AG04449 (cell line): ENCODE data around the gene WNT5B.

Experiments used
- CTCF ChIA-PET: fragments of 350-600 bp; formaldehyde crosslinking; extraction: SDS; loops from one replicate; lab custom pipeline; 2021; ENCODE audit warnings: antibody characterized with exemption; lab: Yijun Ruan, JAX
- POLR2A ChIA-PET: fragments of 400-600, 350-600 bp; formaldehyde crosslinking; extraction: SDS; loops from one replicate; lab custom pipeline; 2020; ENCODE audit warnings: antibody characterized with exemption, inconsistent platforms; lab: Yijun Ruan, JAX
- DNase-seq: peaks from one replicate; pipeline ENCODE4 v3.0.0-alpha.2; 2010; ENCODE audit warnings: low read depth, low spot score
- H3K4me3 ChIP-seq: 2 replicates; pipeline ENCODE4 v1.5.1; 2011; ENCODE audit warnings: low read depth, mild to moderate bottlenecking, control low read depth, low read length
- CTCF ChIP-seq: IDR thresholded peaks from one replicate; pipeline ENCODE4 v1.5.1; 2011; ENCODE audit warnings: mild to moderate bottlenecking, moderate library complexity, low read length, control low read depth, inconsistent platforms; ENCODE audit not compliant: insufficient read depth; ENCODE audit errors: missing control alignments

Gene WNT5B

GRCh38 chr12:1696800-1697199 lies 67.8 kb downstream of the WNT5B start:
- no peak for TF ChIP-seq CTCF
- CTCF ChIA-PET, result interaction anchor here (1.7 to 2.5 kb wide), 2 partner anchors 10 to 94 kb away, joined by 5 to 7 read pairs; no protein-coding TSS in a partner anchor
- no peak overlapping the region for H3K4me3 ChIP-seq
- POLR2A ChIA-PET, result no interaction called here
- DNase-seq, result no peak
